ENCODE data around the gene NFATC3. TPM values are rescaled to one million over a fixed set of nuclear protein-coding genes. Genes with fewer than 3 reads are reported as not detected.

Gene NFATC3
- total RNA-seq, 1 donor from 2014 or later: 51.8 TPM

DNA sequence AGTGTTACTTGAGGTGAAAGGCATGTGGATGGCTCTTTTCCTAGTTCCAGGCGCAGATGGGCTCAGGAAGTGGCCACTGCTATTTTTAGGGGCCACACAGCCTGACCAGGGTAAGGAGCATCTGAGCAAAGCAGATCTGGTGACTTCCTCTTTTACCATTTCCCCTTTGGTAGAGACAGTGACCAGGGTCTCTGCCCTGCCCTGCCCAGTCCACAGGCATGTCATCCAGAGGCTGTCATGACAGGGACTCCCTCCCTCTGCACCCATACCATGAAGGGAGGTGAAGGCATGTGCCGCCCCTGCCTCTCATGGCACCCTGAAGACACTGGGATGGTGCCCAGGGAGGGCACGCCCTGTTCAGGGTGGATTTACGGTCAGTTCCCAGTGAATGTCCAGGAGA is 162.2 kb downstream of the NFATC3 start:
- Mint-ChIP-seq H3K36me3 (peaks cover 12% of the 10 kb centered on the region), H3K4me3 (no peak overlapping the region), H3K9me3 (no peaks in the 10 kb centered on the region), H3K27ac (no peak overlapping the region), H3K4me1 (peaks cover 18% of the 10 kb centered on the region), H3K27me3 (ENCODE audit: low read depth) (no peaks in the 10 kb centered on the region)
- DNase-seq (ENCODE audit: low spot score in 2 of 2, unreplicated experiment in 2 of 2): no peak
- TF ChIP-seq, protein P1, sequence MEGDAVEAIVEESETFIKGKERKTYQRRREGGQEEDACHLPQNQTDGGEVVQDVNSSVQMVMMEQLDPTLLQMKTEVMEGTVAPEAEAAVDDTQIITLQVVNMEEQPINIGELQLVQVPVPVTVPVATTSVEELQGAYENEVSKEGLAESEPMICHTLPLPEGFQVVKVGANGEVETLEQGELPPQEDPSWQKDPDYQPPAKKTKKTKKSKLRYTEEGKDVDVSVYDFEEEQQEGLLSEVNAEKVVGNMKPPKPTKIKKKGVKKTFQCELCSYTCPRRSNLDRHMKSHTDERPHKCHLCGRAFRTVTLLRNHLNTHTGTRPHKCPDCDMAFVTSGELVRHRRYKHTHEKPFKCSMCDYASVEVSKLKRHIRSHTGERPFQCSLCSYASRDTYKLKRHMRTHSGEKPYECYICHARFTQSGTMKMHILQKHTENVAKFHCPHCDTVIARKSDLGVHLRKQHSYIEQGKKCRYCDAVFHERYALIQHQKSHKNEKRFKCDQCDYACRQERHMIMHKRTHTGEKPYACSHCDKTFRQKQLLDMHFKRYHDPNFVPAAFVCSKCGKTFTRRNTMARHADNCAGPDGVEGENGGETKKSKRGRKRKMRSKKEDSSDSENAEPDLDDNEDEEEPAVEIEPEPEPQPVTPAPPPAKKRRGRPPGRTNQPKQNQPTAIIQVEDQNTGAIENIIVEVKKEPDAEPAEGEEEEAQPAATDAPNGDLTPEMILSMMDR (IDR thresholded peaks at IDR 0.05; ENCODE audit: unreplicated experiment): no peak

DNA sequence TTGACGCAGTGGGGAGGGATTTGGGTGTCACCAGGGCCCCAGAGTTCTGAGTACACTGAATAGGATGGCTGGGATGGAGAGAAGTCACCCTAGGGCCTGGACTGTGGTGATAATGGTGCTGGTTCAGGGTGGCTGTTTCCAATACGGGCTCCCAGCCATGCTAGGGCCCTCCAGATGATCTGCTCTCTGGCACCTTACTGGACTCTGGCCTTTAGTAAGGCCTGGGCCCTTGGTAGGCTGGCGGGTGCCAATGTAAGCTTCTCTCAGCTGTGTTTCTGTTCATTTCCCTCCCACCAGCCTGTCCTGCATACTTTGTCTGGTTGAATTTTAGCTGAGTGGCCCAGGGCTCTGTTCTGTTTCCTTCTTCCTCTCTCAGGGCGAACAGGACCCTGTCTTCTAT is 162.8 kb downstream of the NFATC3 start:
- Mint-ChIP-seq H3K4me1 (peaks cover 18% of the 10 kb centered on the region), H3K9me3 (no peaks in the 10 kb centered on the region), H3K4me3 (no peak overlapping the region), H3K27ac (no peak overlapping the region), H3K36me3 (peaks cover 12% of the 10 kb centered on the region), H3K27me3 (ENCODE audit: low read depth) (no peaks in the 10 kb centered on the region)
- DNase-seq (ENCODE audit: low spot score in 2 of 2, unreplicated experiment in 2 of 2): no peak
- TF ChIP-seq, protein P1 (IDR thresholded peaks at IDR 0.05; ENCODE audit: unreplicated experiment): no peak

DNA sequence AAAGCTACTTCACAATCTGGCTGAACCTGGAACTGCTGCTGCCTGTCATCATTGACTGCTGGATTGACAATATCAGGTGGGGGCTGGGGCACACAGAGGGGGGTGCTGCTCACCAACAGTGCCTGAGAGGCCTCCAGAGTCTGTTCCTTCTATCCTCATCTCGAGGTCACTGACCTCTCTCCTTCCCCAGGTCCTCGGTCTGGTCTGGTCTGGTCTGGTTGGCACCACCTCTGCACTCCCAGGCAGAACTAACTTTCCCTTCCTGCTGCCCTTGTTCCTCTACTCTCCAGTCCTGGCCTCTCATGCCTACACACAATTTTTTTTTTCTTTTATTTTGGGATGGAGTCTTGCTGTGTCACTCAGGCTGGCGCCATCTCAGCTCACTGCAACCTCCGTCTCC is 164.2 kb downstream of the NFATC3 start:
- H3K4me3 Mint-ChIP-seq: no peak overlapping the region
- H3K9me3 Mint-ChIP-seq: no peaks in the 10 kb centered on the region
- H3K36me3 Mint-ChIP-seq: peaks cover 12% of the 10 kb centered on the region
- no peaks in the 10 kb centered on the region for H3K27me3 Mint-ChIP-seq (ENCODE audit: low read depth)
- peaks cover 17% of the 10 kb centered on the region for H3K4me1 Mint-ChIP-seq
- TF ChIP-seq, protein P1 (IDR thresholded peaks at IDR 0.05; ENCODE audit: unreplicated experiment): no peak
- no peak for DNase-seq (ENCODE audit: low spot score in 2 of 2, unreplicated experiment in 2 of 2)
- H3K27ac Mint-ChIP-seq: no peak overlapping the region

DNA sequence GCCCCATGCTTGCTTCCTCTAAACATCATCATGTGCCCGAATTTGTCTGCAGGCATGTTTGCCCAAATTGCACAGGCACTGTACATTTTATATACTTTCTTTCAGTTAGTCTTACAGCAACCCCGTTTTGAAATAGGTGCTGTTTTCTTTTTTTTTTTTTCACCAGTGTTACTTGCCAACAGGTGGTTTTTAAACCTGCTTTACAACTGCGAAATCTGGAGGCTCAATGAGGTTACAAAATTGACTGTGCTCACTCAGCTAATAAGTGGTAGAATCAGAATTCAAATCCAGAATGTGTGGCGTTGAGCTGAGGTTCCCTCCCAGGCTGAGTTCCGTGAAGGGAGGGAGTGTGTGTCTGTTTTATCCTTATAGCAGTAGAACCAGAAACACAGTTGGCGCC is 165.8 kb downstream of the NFATC3 start:
- no peak overlapping the region for H3K27ac Mint-ChIP-seq
- H3K4me1 Mint-ChIP-seq: peaks cover 5% of the 10 kb centered on the region
- H3K4me3 Mint-ChIP-seq: no peak overlapping the region
- DNase-seq (ENCODE audit: low spot score in 2 of 2, unreplicated experiment in 2 of 2): no peak
- no peaks in the 10 kb centered on the region for H3K27me3 Mint-ChIP-seq (ENCODE audit: low read depth)
- TF ChIP-seq, protein P1 (IDR thresholded peaks at IDR 0.05; ENCODE audit: unreplicated experiment): no peak
- H3K36me3 Mint-ChIP-seq: peaks cover 12% of the 10 kb centered on the region
- no peaks in the 10 kb centered on the region for H3K9me3 Mint-ChIP-seq

DNA sequence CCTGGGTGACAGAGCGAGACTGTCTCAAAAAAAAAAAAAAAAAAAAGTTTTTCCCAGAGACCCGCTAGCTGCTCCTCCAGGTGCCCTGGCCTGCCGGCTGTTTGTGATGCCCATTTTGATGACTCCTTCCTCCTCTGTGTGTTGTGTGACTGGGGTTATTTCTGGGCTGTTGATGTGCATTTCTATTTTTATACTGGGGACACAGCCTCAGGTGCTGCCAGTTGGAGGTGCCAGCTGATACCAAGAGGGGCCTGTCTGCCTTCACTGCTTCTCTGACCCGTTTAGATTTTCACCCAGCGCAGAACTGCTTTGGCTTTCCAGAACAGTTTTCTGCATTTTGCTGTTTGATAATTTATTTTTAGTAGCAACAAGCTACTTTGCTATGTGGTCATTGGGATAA is 166.7 kb downstream of the NFATC3 start:
- Mint-ChIP-seq H3K9me3 (no peaks in the 10 kb centered on the region), H3K27ac (no peak overlapping the region), H3K4me3 (no peak overlapping the region), H3K27me3 (ENCODE audit: low read depth) (no peaks in the 10 kb centered on the region), H3K36me3 (peaks cover 12% of the 10 kb centered on the region), H3K4me1 (no peaks in the 10 kb centered on the region)
- TF ChIP-seq, protein P1 (IDR thresholded peaks at IDR 0.05; ENCODE audit: unreplicated experiment): no peak
- no peak for DNase-seq (ENCODE audit: low spot score in 2 of 2, unreplicated experiment in 2 of 2)

DNA sequence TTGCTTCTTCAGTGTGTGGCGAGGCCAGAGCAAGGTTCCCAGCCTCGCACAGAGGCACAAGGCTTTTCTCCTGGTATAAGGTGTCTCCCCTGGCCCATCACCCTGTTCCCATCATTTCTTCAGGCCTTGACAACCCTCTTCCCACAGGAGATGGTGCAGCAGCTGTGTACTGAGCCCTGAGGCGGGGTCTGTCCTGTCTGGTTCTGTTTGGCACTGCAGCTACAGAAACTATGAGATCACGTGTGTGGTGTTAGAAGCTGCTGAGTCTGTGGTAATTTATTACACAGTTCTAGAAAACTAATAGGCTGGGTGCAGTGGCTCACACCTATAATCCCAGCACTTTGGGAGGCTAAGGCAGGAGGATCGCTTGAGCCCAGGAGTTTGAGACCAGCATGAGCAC is 167.2 kb downstream of the NFATC3 start:
- no peak for DNase-seq (ENCODE audit: low spot score in 2 of 2, unreplicated experiment in 2 of 2)
- TF ChIP-seq, protein P1 (IDR thresholded peaks at IDR 0.05; ENCODE audit: unreplicated experiment): no peak
- H3K4me3 Mint-ChIP-seq: no peak overlapping the region
- H3K27me3 Mint-ChIP-seq (ENCODE audit: low read depth): no peaks in the 10 kb centered on the region
- H3K36me3 Mint-ChIP-seq: peaks cover 12% of the 10 kb centered on the region
- H3K9me3 Mint-ChIP-seq: no peaks in the 10 kb centered on the region
- peaks cover 1% of the 10 kb centered on the region for H3K4me1 Mint-ChIP-seq
- no peak overlapping the region for H3K27ac Mint-ChIP-seq
